Adipose tissue (tissue), 3 donors: Measurements from ENCODE around the gene IRF1. TPM values are rescaled to one million over a fixed set of nuclear protein-coding genes. Genes with fewer than 3 reads are reported as not detected.

Experiments
- H3K27ac ChIP-seq: one replicate; pipeline ENCODE4 v1.5.1; 2013; ENCODE audit warnings: low read depth, low read length
- WGBS, 3 donors: extraction: QIAGEN DNeasy Blood & Tissue Kit; methylation state at CpG; one replicate each; pipeline ENCODE4 v1.1.7; 2013; 5-methylcytosine and 5-hydroxymethylcytosine counted together
- polyA plus RNA-seq, 3 donors: library from polyadenylated mRNA; stranded (reverse); fragments of 200-250 nt; gene quantifications; one replicate each; pipeline ENCODE4 v1.2.3, GENCODE V29; 2013
- donor health status: healthy with polysubstance abuse.
- donor health status: Bipolar disorder and iron deficiency.
- donor health status: healthy.

IRF1 gene
- polyA plus RNA-seq, 3 donors = 9.1 to 90.5 (median 58.0) TPM

GRCh38 chr5:132435886-132436285 is 54.7 kb downstream of the IRF1 start:
- 63 to 83% (median 73%) methylated on average over 2 of the region's 2 CpGs for WGBS, 3 donors
- no peak overlapping the region for H3K27ac ChIP-seq

- WGBS, 3 donors = 51 to 99% (median 92%) methylated on average over 2 of the region's 2 CpGs
- H3K27ac ChIP-seq = no peak overlapping the region
These were observed 55.1 kb downstream of the IRF1 start for GRCh38 chr5:132435447-132435846.

- 67 to 76% (median 76%) methylated on average over 12 of the region's 12 CpGs for WGBS, 3 donors
- no peak overlapping the region for H3K27ac ChIP-seq
These were observed 55.9 kb downstream of the IRF1 start for GRCh38 chr5:132434416-132435286.

- no peak overlapping the region for H3K27ac ChIP-seq
- WGBS, 3 donors = 93 to 98% (median 97%) methylated on average over 6 of the region's 6 CpGs
These were observed 57.4 kb downstream of the IRF1 start for GRCh38 chr5:132433141-132433540.

- 83 to 92% (median 85%) methylated on average over 4 of the region's 4 CpGs for WGBS, 3 donors
- no peak overlapping the region for H3K27ac ChIP-seq
These were observed 58.9 kb downstream of the IRF1 start for GRCh38 chr5:132431632-132432031.

Other genes starting within 250 kb of the IRF1 start
- 10 to 100 TPM in 2 of 3 donors, 1 to 10 TPM in 1; 2.2 to 39.4 (median 17.5) TPM for gene PDLIM4, start 233.1 kb downstream of the IRF1 start, polyA plus RNA-seq
- 1 to 10 TPM in 2 of 3 donors, under 1 TPM in 1; 0.23 to 3.0 (median 2.0) TPM for gene SLC22A4, start 196.4 kb downstream of the IRF1 start, polyA plus RNA-seq
- 1 to 10 TPM; 3.0 to 6.6 (median 5.1) TPM for gene SLC22A5, start 121.1 kb downstream of the IRF1 start, polyA plus RNA-seq
- gene IL5, start 52.7 kb upstream of the IRF1 start, polyA plus RNA-seq = under 1 TPM in 1 of 3 donors, not detected in 2; 0.09 TPM
- gene RAD50, start 66.2 kb upstream of the IRF1 start, polyA plus RNA-seq = 10 to 100 TPM in 1 of 3 donors, 1 to 10 TPM in 2; 6.3 to 10.1 (median 8.5) TPM
- 1 to 10 TPM in 2 of 3 donors, not detected in 1; 1.2 to 1.3 TPM for gene IL13, start 167.4 kb upstream of the IRF1 start, polyA plus RNA-seq
- not detected for gene IL4, start 183.2 kb upstream of the IRF1 start, polyA plus RNA-seq
- gene KIF3A, start 246.8 kb upstream of the IRF1 start, polyA plus RNA-seq = 1 to 10 TPM; 1.3 to 4.9 (median 1.9) TPM